HG03520 (cell line): ENCODE results near the gene NUDT19.
"Not testable (repeated sequence)": the region's sequence is repeated elsewhere in the genome, so short reads cannot be mapped to it uniquely, and the experiment has no call there.

Experiments
- ATAC-seq: cut with Tn5 transposase; IDR thresholded peaks from one replicate; pipeline ENCODE4 v1.9.1; 2021; ENCODE audit warnings: mild to moderate bottlenecking, moderate library complexity; ENCODE audit not compliant: unreplicated experiment

The NUDT19 gene

DNA sequence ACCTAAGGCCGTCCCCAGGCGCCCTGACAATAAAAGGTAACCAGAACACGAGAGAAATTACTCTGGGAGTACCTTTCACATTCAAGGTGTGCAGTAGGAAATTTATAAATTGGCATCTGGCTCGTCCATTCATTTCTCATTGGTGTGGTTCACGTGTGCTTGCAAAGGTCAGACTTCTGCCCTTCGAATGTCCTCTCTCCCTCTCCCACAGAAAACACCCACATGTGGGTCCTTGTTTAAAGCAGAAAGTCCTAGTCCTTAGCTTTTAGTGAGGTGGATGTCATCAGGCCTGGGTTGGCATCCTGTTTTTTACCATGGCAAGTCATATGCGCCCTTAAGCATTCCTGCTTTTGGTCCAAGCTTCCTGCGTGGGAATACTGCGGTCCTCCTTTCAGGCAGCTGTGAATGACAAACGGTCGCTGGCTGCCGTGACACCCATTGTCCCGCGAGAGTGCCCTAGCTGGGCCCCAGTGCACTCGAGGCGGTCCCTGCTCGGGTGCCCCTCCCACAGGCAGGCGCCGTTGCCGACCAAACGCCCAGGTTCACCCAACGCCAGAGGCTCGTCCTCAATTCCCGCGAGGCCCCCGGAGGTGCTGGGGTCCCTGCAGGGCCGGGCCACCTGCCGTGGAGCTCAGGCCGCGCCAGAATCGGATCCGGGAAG is at the start of gene NUDT19:
Gene NUDT19, plus strand, starts transcription at position 531 of the 661 bp plus-strand sequence. CDS start 140 bp downstream, outside the sequence.
- peak; percentile 77 for ATAC-seq

DNA sequence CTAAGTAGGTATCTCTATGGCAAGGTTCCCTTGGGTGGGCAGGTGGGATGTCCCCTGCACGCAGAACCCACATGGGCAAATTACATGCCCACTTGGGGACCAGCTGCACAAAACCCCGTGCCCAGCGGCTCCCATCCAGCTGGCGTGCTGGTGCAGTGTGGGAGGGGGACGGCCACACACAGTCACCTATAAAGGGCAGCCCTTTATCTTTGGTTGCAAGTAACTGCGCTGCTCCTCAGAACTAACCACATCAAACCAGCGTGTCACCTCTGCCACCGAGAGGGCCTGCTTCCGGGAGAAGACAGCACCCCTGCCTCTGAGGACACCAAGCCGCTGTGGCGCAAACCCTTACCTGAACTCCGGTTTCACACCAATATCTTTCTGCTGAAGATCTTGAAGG is 48.9 kb upstream of the NUDT19 start:
- ATAC-seq = no peak

DNA sequence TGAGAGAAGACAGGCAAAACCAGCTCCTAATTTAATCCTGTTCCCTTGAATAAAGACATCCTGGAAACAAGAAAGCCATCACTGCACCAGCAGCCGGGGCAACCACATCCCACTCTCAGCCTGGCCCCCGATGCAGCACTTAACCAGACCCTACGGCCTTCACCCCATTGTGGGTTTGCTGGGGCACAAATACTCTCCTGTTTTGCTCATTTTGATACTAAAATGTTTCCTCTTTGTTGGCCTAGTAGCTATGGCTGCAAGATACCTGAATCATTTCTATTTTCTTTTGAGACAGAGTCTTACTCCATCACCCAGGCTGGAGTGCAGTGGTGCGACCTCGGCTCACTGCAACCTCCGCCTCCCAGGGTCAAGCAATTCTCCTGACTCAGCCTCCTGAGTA is 45.1 kb upstream of the NUDT19 start:
- ATAC-seq = no peak

DNA sequence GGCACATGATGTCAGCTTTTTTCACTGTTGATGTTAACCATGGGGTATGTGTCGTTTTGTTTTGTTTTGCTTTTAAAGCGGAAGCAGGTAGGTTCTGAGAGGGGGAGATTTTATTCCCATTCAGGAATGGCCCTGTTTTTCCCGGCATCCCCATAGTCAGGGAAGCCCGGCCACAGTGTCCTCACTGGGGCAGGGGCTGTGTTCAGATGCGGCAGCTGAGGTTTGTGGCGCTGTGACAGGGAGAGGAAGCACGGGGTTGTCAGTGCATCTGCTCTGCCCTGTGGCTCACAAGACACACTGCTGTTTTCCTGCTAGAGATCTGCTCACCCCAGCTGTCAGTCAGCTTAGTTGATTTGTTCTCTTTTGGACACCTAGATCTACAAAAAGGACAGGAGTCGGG is 44.3 kb upstream of the NUDT19 start:
- ATAC-seq = no peak

DNA sequence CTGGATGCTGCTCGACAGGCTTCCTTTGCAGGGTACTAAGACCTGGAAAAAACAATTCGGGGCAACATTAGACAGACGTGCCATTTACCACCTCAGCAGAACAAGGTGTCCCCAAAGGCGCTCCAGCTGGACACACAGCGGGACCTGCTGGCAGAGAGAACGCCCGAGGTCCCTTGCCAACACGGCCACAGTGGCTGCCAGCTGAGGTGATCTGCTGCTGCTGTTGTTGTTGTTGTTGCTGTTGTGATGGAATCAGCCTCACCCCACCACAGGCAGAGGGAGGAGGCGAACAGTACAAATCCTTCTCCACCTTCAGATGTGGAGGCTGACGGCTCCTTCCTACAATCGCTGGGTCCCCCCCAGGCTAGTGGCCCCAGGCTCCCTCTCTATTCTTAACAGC is 41.9 kb upstream of the NUDT19 start:
- no peak for ATAC-seq

DNA sequence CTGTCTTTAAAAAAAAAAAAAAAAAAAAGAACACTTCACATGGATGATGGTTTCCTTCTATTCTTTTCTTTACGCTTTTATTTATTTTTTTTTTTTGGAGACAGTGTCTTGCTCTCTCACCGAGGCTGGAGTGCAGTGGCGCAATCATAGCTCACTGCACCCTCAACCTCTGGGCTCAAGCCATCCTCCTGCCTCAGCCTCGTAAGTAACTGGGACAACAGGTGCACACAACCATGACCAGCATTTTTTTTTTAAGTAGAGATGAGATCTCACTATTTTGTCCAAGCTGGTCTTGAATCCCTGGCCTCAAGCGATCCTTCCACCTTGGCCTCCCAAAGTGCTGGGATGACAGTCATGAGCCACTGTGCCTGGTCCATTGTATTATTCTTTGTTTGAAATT is 41.0 kb upstream of the NUDT19 start:
- no peak for ATAC-seq

DNA sequence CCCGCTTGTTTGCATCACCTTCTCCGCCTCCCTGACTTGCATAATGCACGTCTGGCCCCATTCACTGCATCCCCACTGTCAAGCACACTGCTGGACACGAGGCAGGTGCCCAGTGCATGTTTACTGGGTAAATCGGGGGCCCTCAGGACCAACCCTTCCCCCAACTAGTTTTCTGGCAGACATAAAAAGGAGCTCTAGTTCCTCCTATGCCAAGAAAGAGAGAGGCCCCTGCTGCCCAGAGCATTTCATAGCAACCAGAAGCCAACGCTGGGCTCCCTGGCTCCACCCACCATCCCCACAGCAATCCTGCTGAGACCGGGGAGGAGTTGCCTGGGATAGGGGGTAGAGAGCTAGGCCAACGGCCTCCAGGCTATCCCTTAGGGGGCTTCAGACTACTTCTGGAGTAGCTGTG is 39.9 kb upstream of the NUDT19 start:
- ATAC-seq = no peak

DNA sequence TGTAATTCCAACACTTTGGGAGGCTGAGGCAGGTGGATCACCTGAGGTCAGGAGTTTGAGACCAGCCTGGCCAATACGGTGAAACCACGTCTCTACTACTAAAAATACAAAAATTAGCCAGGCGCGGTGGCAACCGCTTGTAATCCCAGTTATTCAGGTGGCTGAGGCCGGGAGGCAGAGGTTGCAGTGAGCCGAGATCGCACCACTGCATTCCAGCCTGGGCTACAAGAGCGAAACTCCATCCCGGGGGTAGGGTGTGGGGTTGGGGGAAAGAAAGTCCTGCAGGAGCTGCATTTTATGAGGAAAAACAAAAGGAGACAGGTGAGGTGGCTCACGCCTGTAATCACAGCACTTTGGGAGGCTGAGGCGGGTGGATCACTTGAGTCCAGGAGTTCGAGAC is 39.3 kb upstream of the NUDT19 start:
- ATAC-seq = not testable (repeated sequence)

DNA sequence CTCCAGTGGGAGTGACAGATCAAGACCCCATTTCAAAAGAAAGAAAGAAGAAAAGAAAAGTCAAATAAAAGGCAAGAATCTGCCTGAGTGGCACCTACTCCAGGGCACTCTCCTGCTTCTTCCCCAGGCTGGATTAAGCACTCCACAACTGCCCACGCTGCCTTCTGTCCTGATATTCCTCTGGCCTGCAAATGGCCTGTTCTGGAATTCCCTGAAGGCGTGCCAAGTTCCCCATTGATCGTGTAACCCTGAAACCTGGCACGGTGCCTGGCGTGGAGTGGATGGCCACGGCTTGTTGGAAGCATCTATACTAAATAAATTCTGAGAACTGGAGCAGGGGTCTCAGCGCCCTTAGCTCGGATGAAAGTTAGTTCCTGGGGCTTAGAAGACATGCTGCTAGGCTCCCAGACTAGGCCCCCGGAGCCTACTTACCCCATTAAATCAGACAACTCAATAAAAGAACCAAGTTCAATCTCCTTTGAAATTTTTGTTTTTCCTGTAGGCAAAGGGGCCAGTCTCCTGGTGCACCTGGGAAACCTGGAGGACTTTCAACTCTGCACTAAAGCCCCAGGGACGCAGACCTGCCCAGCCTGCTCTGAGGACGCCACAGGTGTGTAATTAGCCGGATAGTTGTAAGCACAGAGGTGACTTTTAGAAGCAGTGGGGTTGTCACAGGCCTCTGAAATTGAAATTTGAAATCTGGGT is 38.6 kb upstream of the NUDT19 start:
- ATAC-seq = no peak

DNA sequence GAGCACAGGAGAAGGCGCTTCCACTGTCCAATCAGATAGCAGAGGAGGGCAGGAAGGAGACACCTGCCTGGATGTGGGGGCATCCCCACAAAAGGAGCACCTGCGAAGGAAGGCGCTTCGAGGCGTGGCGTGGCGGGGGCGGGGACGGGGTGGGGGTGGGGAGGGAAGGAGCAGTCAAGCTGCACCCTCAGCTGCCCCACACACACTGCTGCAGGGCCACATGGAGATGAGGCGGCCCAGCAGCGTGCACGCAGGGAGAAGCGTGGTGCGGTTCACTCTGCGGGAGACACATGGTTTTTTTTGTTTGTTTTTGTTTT is 38.1 kb upstream of the NUDT19 start:
- no peak for ATAC-seq

DNA sequence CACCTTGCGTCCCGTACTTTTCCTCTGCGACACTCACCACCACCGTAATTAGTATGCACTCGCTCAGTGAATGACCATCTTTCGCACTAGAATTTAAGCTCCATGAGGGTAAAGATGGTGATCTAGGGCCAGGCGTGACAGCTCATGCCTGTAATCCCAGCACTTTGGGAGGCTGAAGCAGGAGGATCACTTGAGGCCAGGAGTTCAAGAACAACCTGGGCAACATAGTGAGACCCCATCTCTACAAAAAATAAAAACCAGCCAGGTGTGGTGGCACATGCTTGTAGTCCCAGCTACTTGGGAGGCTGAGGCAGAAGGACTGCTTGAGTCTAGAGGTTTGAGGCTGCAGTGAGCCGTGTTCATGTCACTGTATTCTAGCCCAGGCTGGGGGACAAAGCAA is 35.2 kb upstream of the NUDT19 start:
- not testable (repeated sequence) for ATAC-seq

DNA sequence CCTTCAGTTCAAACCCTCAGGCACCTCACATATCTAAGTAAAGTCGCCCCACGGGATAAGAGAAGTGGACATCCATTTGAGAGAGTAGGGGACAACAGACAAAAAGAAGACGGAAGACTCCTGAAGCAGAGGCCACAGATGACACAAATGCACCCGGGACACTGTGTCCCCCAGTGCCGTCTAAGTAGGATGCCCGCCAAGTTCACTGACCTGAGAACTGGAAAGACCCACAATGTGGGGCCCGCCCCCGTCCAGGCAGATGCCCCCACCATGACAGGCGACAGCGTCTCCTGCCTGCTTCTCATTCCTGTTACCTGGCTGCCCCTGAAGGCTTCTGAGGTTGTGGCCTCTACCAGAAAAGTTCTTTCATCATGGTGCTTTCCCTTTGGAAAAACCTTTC is 33.5 kb upstream of the NUDT19 start:
- ATAC-seq = no peak

DNA sequence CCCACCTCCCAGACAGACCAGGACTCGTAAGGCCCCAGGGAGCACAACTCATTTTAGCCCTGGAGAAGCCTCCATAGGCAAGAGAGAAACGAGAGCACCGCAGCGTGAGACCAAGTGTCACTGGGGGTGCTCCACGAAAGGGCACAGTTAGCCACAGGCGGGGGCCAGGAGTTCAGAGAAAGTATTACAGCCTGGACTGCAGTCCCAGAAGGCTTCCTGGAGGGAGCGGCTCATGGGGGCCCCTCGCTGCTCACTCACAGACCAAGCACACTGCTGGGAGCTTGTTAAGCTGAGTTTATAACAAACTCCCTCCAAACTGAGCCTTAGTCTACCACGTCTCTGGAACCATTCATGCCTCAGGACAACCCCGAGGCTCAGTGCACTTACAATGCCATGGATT is 33.1 kb upstream of the NUDT19 start:
- no peak for ATAC-seq

DNA sequence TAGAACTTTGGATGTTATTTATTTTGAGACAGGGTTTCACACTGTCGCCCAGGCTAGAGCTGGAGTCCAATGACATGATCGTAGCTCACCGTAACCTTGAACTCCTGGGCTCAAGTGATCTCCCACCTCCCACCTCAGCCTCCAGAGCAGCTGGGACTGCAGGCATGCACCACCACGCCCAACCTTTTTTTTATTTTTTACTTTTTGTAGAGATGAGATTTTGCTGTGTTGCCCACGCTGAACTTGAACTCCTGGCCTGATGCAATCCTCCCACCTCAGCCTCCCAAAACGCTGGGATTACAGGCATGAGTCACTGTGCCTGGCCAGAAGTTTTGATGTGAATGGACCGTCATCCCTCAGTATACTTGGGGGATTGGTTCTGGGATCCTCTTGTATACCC is 30.3 kb upstream of the NUDT19 start:
- ATAC-seq = no peak

DNA sequence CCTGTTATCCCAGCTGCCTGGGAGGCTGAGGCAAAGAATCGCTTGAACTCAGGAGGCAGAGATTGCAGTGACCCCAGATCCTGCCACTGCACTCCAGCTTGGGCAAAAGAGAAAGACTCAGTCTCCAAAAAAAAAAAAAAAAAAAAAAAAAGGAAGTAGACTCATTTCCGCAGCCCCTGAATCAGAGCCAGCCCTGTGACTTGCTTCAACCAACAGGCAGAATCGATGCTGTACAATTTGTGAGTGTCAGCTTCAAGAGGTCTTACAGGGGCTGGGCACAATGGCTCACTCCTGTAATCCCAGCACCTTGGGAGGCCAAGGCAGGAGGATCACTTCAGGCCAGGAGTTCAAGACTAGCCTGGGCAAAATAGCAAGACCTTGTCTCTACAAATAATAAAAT is 29.4 kb upstream of the NUDT19 start:
- ATAC-seq = no peak

DNA sequence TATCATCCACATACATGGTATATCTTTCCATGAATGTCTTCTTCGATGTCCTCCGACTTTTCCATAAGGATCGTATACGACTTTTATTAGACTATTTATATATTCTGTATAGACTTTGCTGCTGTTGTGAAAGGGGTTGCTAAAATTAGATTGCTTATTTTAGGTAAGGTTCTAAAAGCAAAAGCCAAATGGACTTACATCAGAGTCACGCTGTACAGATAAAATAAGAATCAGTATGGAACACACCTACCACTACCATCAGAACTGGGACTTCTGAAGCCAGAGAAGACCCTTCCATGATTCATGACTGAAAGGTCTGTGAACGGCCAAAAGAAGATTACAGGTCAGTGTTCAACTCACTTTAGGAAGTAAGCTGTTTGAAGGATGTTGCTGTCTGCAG is 25.5 kb upstream of the NUDT19 start:
- ATAC-seq = no peak

DNA sequence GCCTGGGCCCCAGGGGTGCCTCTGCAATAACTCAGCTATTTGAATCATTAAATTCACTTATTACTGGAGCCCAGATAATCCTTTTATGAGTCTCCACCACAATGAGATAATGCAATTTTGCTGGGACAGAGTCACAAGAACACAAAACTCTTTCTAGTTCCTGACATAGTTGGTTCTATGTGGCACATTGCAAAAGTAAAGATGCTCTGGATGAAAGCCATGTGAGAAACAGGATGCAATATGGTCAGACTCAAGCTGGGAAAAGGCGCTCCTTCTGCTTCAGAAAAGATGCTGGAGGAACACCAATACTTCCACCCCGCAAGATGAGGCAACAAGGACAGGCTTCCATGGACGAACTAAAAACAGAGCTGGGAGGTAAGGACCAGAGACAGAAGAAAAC is 22.3 kb upstream of the NUDT19 start:
- no peak for ATAC-seq

DNA sequence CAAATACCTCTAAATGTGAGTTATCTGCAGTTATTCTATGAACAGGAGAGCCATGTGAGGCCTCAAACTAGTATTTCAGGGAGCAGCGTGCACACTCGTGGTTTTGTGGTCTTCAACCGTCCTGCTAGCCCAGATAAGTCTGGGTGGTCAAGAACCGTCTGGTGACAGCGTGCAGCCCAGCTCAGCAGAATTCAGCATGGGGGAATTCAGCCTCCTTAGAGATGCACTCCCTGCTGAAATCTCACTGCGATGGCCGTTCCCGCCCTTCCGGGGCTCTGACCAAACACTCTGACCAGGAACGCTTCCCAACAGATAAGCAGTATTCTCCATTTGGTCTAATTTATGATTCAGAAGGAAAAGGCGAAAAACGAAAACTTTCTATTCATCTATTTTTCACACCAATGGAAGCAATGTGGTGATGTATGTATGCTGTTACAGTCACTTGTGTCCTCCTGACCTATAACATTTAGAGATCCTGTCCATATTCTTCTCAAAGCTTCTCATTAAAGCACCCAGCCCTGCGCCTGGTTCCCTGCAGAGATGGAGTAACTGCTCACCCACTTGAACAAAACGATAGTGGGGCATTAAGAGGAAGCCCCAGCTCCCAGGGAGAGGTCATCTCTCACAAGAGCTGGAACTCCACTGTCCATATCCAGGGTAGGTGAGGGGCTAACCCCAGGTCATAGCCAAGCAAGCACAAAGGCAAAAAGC is 19.6 kb upstream of the NUDT19 start:
- no peak for ATAC-seq

DNA sequence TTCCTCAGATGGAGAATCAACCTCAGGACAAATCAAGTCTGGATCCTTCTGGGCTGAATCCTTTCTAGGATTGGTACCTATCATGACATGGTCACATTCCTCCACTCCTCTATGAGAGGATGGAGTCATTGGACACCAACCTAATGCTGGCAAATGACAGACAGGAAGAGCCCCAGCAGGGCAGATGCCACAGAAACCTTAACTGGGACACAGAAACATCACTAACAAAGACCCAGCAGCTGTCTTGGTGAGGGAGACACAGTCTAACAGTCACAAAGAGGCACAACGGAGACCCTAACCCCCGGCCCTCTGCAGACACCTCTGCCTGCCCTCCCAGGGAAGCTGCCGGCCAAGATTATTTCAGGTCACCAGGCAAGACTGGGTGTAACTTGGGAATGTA is 18.8 kb upstream of the NUDT19 start:
- ATAC-seq = no peak

DNA sequence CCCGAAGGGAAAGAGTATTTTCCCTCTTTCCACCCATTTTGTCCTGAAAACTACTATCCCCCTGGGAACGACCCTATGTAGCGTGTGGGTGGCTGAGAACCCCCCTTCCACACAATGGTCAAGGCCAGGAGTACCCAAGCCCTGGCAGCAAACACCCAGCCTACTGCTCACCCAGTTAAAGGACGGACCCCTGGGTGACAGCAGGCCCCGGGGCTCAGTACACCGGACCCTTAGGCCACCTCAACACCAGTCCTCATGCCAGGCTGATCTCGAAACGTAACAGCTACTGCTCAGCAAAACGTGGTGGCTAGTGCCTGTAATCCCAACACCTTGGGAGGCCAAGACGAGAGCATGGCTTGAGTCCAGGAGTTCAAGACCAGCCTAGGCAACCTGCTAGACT is 18.0 kb upstream of the NUDT19 start:
- ATAC-seq = no peak

DNA sequence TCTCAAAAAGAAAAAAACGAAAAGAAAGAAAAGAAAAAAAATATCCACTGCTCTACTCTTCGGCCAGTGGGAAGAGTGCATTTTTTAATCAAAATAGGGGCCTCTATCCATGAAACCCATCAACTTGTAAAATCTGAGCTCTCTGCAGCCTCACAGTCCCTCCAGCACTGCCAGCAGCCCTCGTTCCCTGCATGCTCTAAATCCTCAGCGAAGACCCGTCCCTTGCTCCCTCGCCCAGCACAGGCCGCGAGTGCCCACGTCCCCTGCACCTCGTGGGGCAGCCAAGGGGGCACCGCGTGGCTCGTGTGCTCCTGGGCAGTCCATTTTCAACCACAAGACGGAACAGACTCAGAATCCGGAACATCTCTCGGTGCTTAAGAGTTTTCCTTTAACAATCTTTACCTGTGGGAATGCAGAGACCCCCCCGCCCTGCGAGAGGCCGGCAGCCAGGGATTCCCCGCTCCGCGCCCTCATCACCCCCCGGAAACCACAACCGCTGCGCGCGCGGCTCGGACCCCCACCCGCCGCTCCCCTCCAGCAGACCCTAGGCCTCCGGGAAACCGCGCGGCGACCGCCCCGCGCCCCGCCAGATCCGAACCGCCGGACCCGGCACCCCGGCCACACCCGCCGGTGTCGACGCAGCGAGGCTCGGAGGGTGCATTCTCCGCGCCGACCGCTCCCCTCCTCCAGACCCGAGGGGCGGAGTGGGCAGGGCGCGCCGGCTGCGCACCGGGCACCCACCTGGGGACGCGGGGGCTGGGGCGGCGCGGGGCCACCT is 17.3 kb upstream of the NUDT19 start:
- ATAC-seq = no peak
